Right ventricle myocardium inferior (tissue), 1 donor: Measurements from ENCODE around the gene DNM3. TPM values are rescaled to one million over a fixed set of nuclear protein-coding genes. Genes with fewer than 3 reads are reported as not detected.

Experiments
- ATAC-seq: fragments of 200-7000 bp; cut with Tn5 transposase; one replicate; pipeline ENCODE4 v1.9.1; 2020; ENCODE audit warnings: mild to moderate bottlenecking, moderate library complexity
- DNase-seq: peaks from one replicate; pipeline ENCODE4 v3.0.0; 2021; ENCODE audit errors: missing footprints
- intact Hi-C: fragments of 100-400 bp; cut with DNase I; formaldehyde crosslinking; loops from one replicate; pipeline ENCODE4 v1.11.0; 2022
- total RNA-seq: library from RNA; stranded (reverse); fragmentation: NEBNext Ultra II Directional; extraction: Animal tissue kit (Norgen Biotek cat#: 25700); gene quantifications from one replicate; pipeline ENCODE4 v1.2.1, GENCODE V29; 2021
- donor health status: DM: no; HTN: yes; CAD: no; lungs with severe emphysema.

The DNM3 gene
- total RNA-seq, 1 donor from 2014 or later = 1.8 TPM

- ATAC-seq = no peak
- intact Hi-C loops = no loop called here
- DNase-seq = no peak
Observed at GRCh38 chr1:172212124-172212523, 370.8 kb downstream of the DNM3 start.

- ATAC-seq (no peak), DNase-seq (no peak)
- intact Hi-C loops = no loop called here
Observed at GRCh38 chr1:172215006-172215405, 373.7 kb downstream of the DNM3 start.

GRCh38 chr1:172219966-172220365 is 378.7 kb downstream of the DNM3 start:
- ATAC-seq = no peak
- DNase-seq = no peak
- intact Hi-C loops = no loop called here

- ATAC-seq (no peak), DNase-seq (no peak)
- intact Hi-C loops = no loop called here
Observed at GRCh38 chr1:172220376-172220775, 379.1 kb downstream of the DNM3 start.

GRCh38 chr1:172221436-172221835 is 380.1 kb downstream of the DNM3 start:
- ATAC-seq = no peak
- DNase-seq = no peak
- intact Hi-C loops = no loop called here

GRCh38 chr1:172224871-172225270 is 383.6 kb downstream of the DNM3 start:
- intact Hi-C loops = no loop called here
- ATAC-seq (no peak), DNase-seq (no peak)

GRCh38 chr1:172229942-172230341 is 388.6 kb downstream of the DNM3 start:
- no peak for ATAC-seq
- intact Hi-C loops = no loop called here
- DNase-seq = no peak

GRCh38 chr1:172230526-172230925 is 389.2 kb downstream of the DNM3 start:
- intact Hi-C loops = no loop called here
- no peak for ATAC-seq

GRCh38 chr1:172236958-172237357 is 395.7 kb downstream of the DNM3 start:
- intact Hi-C loops = no loop called here
- no peak for ATAC-seq
- DNase-seq = no peak

More at GRCh38 chr1:172230526-172230925, 389.2 kb downstream of the DNM3 start:
- DNase-seq = no peak

- intact Hi-C loops = no loop called here
- no peak for DNase-seq
- no peak for ATAC-seq
Observed at GRCh38 chr1:172238158-172238557, 396.9 kb downstream of the DNM3 start.

GRCh38 chr1:172238965-172239364 is 397.7 kb downstream of the DNM3 start:
- ATAC-seq = no peak
- intact Hi-C loops = no loop called here
- no peak for DNase-seq

GRCh38 chr1:172239901-172240300 is 398.6 kb downstream of the DNM3 start:
- ATAC-seq (no peak), DNase-seq (no peak)
- intact Hi-C loops = no loop called here

GRCh38 chr1:172241540-172241939 is 400.2 kb downstream of the DNM3 start:
- no peak for ATAC-seq
- intact Hi-C loops = no loop called here
- DNase-seq = no peak

GRCh38 chr1:172244865-172245264 is 403.6 kb downstream of the DNM3 start:
- intact Hi-C loops = no loop called here
- DNase-seq = no peak
- no peak for ATAC-seq

- intact Hi-C loops = no loop called here
- DNase-seq = no peak
- no peak for ATAC-seq
Observed at GRCh38 chr1:172245788-172246187, 404.5 kb downstream of the DNM3 start.

- intact Hi-C loops = no loop called here
- ATAC-seq = no peak
- no peak for DNase-seq
Observed at GRCh38 chr1:172246521-172247390, 405.5 kb downstream of the DNM3 start.

- no peak for ATAC-seq
- no peak for DNase-seq
- intact Hi-C loops = no loop called here
Observed at GRCh38 chr1:172251486-172251885, 410.2 kb downstream of the DNM3 start.

GRCh38 chr1:172252321-172252720 is 411.0 kb downstream of the DNM3 start:
- ATAC-seq (no peak), DNase-seq (no peak)
- intact Hi-C loops = no loop called here

- ATAC-seq (no peak), DNase-seq (no peak)
- intact Hi-C loops = no loop called here
Observed at GRCh38 chr1:172252958-172253357, 411.7 kb downstream of the DNM3 start.

GRCh38 chr1:172254521-172255222 is 413.4 kb downstream of the DNM3 start:
- ATAC-seq (no peak), DNase-seq (no peak)
- intact Hi-C loops = no loop called here
